Measurements from ENCODE around the gene POLR1D.

The POLR1D gene

DNA sequence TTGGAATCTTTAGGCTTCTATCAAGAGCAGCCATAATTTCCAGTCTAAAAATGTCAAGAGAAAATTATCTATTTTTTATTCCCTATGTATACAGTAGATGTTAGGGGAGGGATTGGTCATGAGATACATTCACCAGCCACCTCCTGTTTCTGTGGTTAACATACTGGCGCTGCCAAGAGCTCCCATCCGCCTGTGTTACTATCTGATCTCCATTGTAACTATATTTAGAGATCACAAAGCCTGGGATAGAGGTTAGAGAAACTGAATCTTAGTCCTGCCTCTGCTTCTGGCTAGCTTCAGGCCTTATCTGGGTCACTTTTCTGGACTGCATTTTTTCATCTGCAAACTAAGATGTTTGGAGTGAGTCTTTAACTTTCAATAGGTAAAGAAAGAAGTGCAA, 46.3 kb downstream of the POLR1D start:
- DNase-seq (ENCODE audit: low spot score) (no peak), ATAC-seq (ENCODE audit: low read depth) (no peak)
- peaks cover 9% of the 10 kb centered on the region; the same call in 1 of the 2 replicates for H3K36me3 ChIP-seq (ENCODE audit: low read depth)
- no peaks in the 10 kb centered on the region for H3K27me3 ChIP-seq (ENCODE audit: insufficient read depth, poor library complexity, severe bottlenecking)
- H3K9me3 ChIP-seq (ENCODE audit: severe bottlenecking) = no peaks in the 10 kb centered on the region
- TF ChIP-seq, protein P1, sequence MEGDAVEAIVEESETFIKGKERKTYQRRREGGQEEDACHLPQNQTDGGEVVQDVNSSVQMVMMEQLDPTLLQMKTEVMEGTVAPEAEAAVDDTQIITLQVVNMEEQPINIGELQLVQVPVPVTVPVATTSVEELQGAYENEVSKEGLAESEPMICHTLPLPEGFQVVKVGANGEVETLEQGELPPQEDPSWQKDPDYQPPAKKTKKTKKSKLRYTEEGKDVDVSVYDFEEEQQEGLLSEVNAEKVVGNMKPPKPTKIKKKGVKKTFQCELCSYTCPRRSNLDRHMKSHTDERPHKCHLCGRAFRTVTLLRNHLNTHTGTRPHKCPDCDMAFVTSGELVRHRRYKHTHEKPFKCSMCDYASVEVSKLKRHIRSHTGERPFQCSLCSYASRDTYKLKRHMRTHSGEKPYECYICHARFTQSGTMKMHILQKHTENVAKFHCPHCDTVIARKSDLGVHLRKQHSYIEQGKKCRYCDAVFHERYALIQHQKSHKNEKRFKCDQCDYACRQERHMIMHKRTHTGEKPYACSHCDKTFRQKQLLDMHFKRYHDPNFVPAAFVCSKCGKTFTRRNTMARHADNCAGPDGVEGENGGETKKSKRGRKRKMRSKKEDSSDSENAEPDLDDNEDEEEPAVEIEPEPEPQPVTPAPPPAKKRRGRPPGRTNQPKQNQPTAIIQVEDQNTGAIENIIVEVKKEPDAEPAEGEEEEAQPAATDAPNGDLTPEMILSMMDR (IDR thresholded peaks at IDR 0.05; ENCODE audit: poor library complexity, severe bottlenecking) = no peak
- no peak overlapping the region for H3K27ac ChIP-seq (ENCODE audit: poor library complexity, severe bottlenecking)
- H3K4me3 ChIP-seq (ENCODE audit: severe bottlenecking) = no peak overlapping the region
- H3K4me1 ChIP-seq (ENCODE audit: insufficient read depth, poor library complexity, severe bottlenecking) = no peaks in the 10 kb centered on the region

- DNase-seq (ENCODE audit: low spot score) (no peak), ATAC-seq (ENCODE audit: low read depth) (no peak)
- H3K9me3 ChIP-seq (ENCODE audit: severe bottlenecking) = no peaks in the 10 kb centered on the region
- no peaks in the 10 kb centered on the region for H3K27me3 ChIP-seq (ENCODE audit: insufficient read depth, poor library complexity, severe bottlenecking)
- H3K36me3 ChIP-seq (ENCODE audit: low read depth) = peaks cover 9% of the 10 kb centered on the region; the same call in 1 of the 2 replicates
- no peak overlapping the region for H3K4me3 ChIP-seq (ENCODE audit: severe bottlenecking)
- no peak overlapping the region for H3K27ac ChIP-seq (ENCODE audit: poor library complexity, severe bottlenecking)
- no peaks in the 10 kb centered on the region for H3K4me1 ChIP-seq (ENCODE audit: insufficient read depth, poor library complexity, severe bottlenecking)
- TF ChIP-seq, protein P1 (IDR thresholded peaks at IDR 0.05; ENCODE audit: poor library complexity, severe bottlenecking) = no peak
These were observed 49.2 kb downstream of the POLR1D start for GRCh38 chr13:27670861-27671260.

DNA sequence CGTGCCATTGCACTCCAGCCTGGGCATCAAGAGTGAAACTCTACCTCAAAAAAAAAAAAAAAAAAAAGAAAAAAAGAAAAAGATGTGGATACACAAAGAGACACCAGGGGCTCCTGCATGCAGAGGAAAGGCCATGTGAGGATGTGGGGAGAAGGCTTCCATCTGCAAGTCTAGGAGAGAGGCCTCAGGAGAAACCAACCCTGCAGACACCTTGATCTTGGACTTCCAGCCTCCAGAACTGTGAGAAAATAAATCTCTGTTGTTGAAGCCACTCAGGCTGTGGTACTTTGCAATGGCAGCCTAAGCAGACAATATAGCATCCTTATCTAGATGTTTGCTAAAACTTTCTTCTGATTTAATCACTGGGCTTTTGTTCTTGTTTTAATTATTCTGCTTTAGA, 50.3 kb downstream of the POLR1D start:
- Histone ChIP-seq H3K36me3 (ENCODE audit: low read depth) (no peaks in the 10 kb centered on the region; the same call in 1 of the 2 replicates), H3K4me3 (ENCODE audit: severe bottlenecking) (no peak overlapping the region), H3K27me3 (ENCODE audit: insufficient read depth, poor library complexity, severe bottlenecking) (no peaks in the 10 kb centered on the region), H3K4me1 (ENCODE audit: insufficient read depth, poor library complexity, severe bottlenecking) (peaks cover 6% of the 10 kb centered on the region), H3K9me3 (ENCODE audit: severe bottlenecking) (no peaks in the 10 kb centered on the region), H3K27ac (ENCODE audit: poor library complexity, severe bottlenecking) (no peak overlapping the region)
- ATAC-seq (ENCODE audit: low read depth) (no peak), DNase-seq (ENCODE audit: low spot score) (no peak)
- TF ChIP-seq, protein P1 (IDR thresholded peaks at IDR 0.05; ENCODE audit: poor library complexity, severe bottlenecking) = no peak
